Ishikawa (cell line): ENCODE results near the gene ZBTB22.

ENCODE experiments used
- EP300 ChIP-seq: IDR thresholded peaks from 2 replicates; pipeline ENCODE4 v1.6.1; 2012; ENCODE audit warnings: borderline replicate concordance
- FOXM1 ChIP-seq: IDR thresholded peaks from 2 replicates; pipeline ENCODE4 v1.6.1; 2012; ENCODE audit warnings: low read depth, borderline replicate concordance
- NFIC ChIP-seq: IDR thresholded peaks from 2 replicates; pipeline ENCODE4 v1.6.1; 2012
- TAF1 ChIP-seq: IDR thresholded peaks from 2 replicates; pipeline ENCODE4 v1.6.1; 2012; ENCODE audit warnings: low read depth, mild to moderate bottlenecking
- TCF12 ChIP-seq: IDR thresholded peaks from 2 replicates; pipeline ENCODE4 v1.6.1; 2012; ENCODE audit warnings: low read depth
- TF ChIP-seq, protein P1 (sequence below): IDR thresholded peaks from 2 replicates; pipeline ENCODE4 v1.6.1; 2012; ENCODE audit warnings: low read depth, mild to moderate bottlenecking

DNA sequence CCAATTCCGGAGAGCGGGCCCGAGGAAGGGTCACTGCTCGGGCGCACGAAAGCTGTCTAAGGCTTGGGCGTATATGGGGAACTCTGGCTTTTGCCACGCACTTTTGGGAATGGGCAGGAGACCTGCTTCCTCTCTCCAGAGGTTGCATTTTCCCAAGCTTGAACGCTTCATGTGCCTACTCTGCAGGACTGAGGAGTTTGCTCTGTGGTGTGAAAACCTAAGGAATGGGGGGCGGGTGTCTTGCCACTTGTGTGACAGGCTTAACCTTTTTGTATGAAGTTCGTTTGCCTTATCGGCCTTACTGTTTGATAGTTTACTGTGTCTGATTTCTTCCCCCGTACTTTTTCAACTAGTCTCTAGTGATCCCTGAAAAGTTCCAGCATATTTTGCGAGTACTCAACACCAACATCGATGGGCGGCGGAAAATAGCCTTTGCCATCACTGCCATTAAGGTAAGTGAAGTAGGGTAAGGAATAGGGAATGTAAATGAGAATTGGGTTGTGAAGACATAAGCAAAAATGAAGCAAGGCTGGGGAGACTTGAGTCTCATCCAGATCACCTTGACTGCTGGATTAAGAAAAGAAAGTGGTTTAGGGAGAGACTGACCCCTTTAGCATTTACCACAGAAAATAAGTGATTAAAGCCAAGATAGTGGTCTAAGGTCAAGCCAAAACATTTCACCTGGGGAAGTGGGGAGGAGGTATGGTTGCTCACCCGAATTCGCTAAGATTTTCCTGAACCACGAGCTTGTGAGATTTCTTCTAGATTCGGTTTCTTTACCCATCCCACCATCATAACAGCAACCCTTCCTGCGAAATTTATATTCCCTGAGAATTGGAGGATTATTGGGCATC is 45.0 kb downstream of the ZBTB22 start:
- TF ChIP-seq TAF1 (peak; percentile 37; the same call in 1 of the 2 replicates), EP300 (no peak), TCF12 (no peak), NFIC (no peak), FOXM1 (no peak)
- TF ChIP-seq, protein P1, sequence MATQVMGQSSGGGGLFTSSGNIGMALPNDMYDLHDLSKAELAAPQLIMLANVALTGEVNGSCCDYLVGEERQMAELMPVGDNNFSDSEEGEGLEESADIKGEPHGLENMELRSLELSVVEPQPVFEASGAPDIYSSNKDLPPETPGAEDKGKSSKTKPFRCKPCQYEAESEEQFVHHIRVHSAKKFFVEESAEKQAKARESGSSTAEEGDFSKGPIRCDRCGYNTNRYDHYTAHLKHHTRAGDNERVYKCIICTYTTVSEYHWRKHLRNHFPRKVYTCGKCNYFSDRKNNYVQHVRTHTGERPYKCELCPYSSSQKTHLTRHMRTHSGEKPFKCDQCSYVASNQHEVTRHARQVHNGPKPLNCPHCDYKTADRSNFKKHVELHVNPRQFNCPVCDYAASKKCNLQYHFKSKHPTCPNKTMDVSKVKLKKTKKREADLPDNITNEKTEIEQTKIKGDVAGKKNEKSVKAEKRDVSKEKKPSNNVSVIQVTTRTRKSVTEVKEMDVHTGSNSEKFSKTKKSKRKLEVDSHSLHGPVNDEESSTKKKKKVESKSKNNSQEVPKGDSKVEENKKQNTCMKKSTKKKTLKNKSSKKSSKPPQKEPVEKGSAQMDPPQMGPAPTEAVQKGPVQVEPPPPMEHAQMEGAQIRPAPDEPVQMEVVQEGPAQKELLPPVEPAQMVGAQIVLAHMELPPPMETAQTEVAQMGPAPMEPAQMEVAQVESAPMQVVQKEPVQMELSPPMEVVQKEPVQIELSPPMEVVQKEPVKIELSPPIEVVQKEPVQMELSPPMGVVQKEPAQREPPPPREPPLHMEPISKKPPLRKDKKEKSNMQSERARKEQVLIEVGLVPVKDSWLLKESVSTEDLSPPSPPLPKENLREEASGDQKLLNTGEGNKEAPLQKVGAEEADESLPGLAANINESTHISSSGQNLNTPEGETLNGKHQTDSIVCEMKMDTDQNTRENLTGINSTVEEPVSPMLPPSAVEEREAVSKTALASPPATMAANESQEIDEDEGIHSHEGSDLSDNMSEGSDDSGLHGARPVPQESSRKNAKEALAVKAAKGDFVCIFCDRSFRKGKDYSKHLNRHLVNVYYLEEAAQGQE: no peak
